GM19238 (cell line): ENCODE data around the gene ELOA2.
"Not testable (repeated sequence)": the region's sequence is repeated elsewhere in the genome, so short reads cannot be mapped to it uniquely, and the experiment has no call there.

Source experiments
- DNase-seq: peaks from one replicate; pipeline ENCODE4 v3.0.0; 2011; ENCODE audit warnings: low spot score; ENCODE audit not compliant: insufficient read length

The ELOA2 gene

GRCh38 chr18:47020757-47021156, 14.7 kb downstream of the ELOA2 start:
- DNase-seq, result not testable (repeated sequence)

GRCh38 chr18:47019870-47020269, 15.6 kb downstream of the ELOA2 start:
- DNase-seq, result not testable (repeated sequence)
